Peyer's patch (tissue), 4 donors: ENCODE measurements around the gene PLEKHM2.

Experiments used
- POLR2A ChIP-seq, 2 donors: fragments of 450-650 bp; IDR thresholded peaks; one replicate each; pipeline ENCODE4 v1.5.1; 2017; ENCODE audit warnings: antibody characterized with exemption in 2 of 2, mild to moderate bottlenecking in 2 of 2, moderate library complexity in 2 of 2
- TF ChIP-seq, protein P1 (sequence below), 6 experiments: fragments of 450-650 bp in 4 of 6; fragments of 200-600 bp in 2 of 6; sonication (generic) in 1 of 6; IDR thresholded peaks; one replicate each; pipeline ENCODE4 v1.5.1; 2017 to 2019; ENCODE audit warnings: antibody characterized with exemption in 6 of 6, mild to moderate bottlenecking in 3 of 6, moderate library complexity in 1 of 6

- TF ChIP-seq, protein P1, sequence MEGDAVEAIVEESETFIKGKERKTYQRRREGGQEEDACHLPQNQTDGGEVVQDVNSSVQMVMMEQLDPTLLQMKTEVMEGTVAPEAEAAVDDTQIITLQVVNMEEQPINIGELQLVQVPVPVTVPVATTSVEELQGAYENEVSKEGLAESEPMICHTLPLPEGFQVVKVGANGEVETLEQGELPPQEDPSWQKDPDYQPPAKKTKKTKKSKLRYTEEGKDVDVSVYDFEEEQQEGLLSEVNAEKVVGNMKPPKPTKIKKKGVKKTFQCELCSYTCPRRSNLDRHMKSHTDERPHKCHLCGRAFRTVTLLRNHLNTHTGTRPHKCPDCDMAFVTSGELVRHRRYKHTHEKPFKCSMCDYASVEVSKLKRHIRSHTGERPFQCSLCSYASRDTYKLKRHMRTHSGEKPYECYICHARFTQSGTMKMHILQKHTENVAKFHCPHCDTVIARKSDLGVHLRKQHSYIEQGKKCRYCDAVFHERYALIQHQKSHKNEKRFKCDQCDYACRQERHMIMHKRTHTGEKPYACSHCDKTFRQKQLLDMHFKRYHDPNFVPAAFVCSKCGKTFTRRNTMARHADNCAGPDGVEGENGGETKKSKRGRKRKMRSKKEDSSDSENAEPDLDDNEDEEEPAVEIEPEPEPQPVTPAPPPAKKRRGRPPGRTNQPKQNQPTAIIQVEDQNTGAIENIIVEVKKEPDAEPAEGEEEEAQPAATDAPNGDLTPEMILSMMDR (IDR thresholded peaks at IDR 0.05) = no peak
- no peak for TF ChIP-seq POLR2A (IDR thresholded peaks at IDR 0.05)
These were observed 30.5 kb downstream of the PLEKHM2 start for GRCh38 chr1:15714406-15715136.
